ENCODE measurements around the gene ZNF688. TPM values are rescaled to one million over a fixed set of nuclear protein-coding genes. Genes with fewer than 3 reads are reported as not detected.

ZNF688 gene
- total RNA-seq, 1 experiment from 2014 or later, result 3.6 TPM

GRCh38 chr16:30548416-30549253, 22.9 kb downstream of the ZNF688 start:
- H3K4me2 ChIP-seq (ENCODE audit: low read length), result peak overlapping the region; percentile 23; the same call in 1 of the 2 replicates
- intact Hi-C loops (cut with micrococcal nuclease), result no loop called here
- no peaks in the 10 kb centered on the region for H3K79me2 ChIP-seq (ENCODE audit: insufficient read depth, low read length)
- no peak overlapping the region for H3K27ac ChIP-seq (ENCODE audit: low read depth, low read length)
- H3K9me3 ChIP-seq (ENCODE audit: control insufficient read depth in 1 of 2, insufficient read depth in 1 of 2, low read depth in 1 of 2, low read length in 2 of 2), result no peaks in the 10 kb centered on the region
- no peak for DNase-seq (ENCODE audit: low read depth, low spot score)
- CTCF ChIA-PET, result interaction anchor here (1.1 to 1.6 kb wide), 2 partner anchors 13 to 119 kb away, joined by 4 to 5 read pairs; partner anchors contain the start of gene DCTPP1
- no peak overlapping the region for H3K9ac ChIP-seq (ENCODE audit: low read length)
- POLR2A ChIA-PET, result no interaction called here
- H3K27me3 ChIP-seq (ENCODE audit: insufficient read depth, low read length), result no peaks in the 10 kb centered on the region
- no peak for ATAC-seq
- no peak overlapping the region for H3K4me3 ChIP-seq (replicated peaks in 1 of 2; ENCODE audit: low read depth in 1 of 2, low read length in 2 of 2)
- no peaks in the 10 kb centered on the region for H4K20me1 ChIP-seq (ENCODE audit: insufficient read depth)
- H3K36me3 ChIP-seq (ENCODE audit: control insufficient read depth in 1 of 2, insufficient read depth in 2 of 2, low read length in 2 of 2), result no peaks in the 10 kb centered on the region
- no peak for TF ChIP-seq SRF (IDR thresholded peaks at IDR 0.05; ENCODE audit: low read depth)
- no peak for TF ChIP-seq REST (IDR thresholded peaks at IDR 0.05; ENCODE audit: low read depth)
- TF ChIP-seq JUND (IDR thresholded peaks at IDR 0.05), result no peak
- no peak for TF ChIP-seq CBX3 (IDR thresholded peaks at IDR 0.05; ENCODE audit: low read depth)
- TF ChIP-seq MAX (IDR thresholded peaks at IDR 0.05), result no peak
- TF ChIP-seq POLR2A (IDR thresholded peaks at IDR 0.05; ENCODE audit: borderline replicate concordance, extremely low read depth, insufficient read depth, insufficient read length), result no peak
- TF ChIP-seq EGR1 (IDR thresholded peaks at IDR 0.05; ENCODE audit: low read depth), result no peak
- no peak for TF ChIP-seq ATF3 (IDR thresholded peaks at IDR 0.05)
- BruUV-seq (replicated peaks), result no TSS peak
- peaks cover 6 to 13% of the 10 kb centered on the region in 2 experiments for H3K4me1 ChIP-seq (ENCODE audit: control insufficient read depth in 1 of 2, insufficient read depth in 2 of 2, low read length in 2 of 2)
- no peaks in the 10 kb centered on the region for H3K9me2 ChIP-seq (ENCODE audit: insufficient read depth)
- RAD21 ChIA-PET (ENCODE audit: low non-redundant PET in 1 of 2, low total read pairs in 2 of 2, uncharacterized antibody in 2 of 2, unreplicated experiment in 2 of 2), result no interaction called here
- no peak overlapping the region for H2AFZ ChIP-seq (ENCODE audit: low read depth, low read length, poor library complexity, severe bottlenecking)

Data from HCT116 (cell line).